Spleen (tissue), 11 donors: Measurements from ENCODE around the gene SCUBE2. TPM values are rescaled to one million over a fixed set of nuclear protein-coding genes. Genes with fewer than 3 reads are reported as not detected.
A peak's percentile ranks its signal among the peaks of the same experiment; 100 is the strongest.

Experiments
- DNase-seq: peaks from one replicate; pipeline ENCODE4 v3.0.0-alpha.2; 2020
- H3K27ac ChIP-seq, 8 donors: fragments of 200-600 bp; sonication (generic) in 7 of 8; 1 replicate in 4 of 8; 2 replicates in 4 of 8; pipeline versions ENCODE4 v1.5.0 to v1.8.0; 2016 to 2021; ENCODE audit warnings: inconsistent platforms in 4 of 8, mild to moderate bottlenecking in 4 of 8, moderate library complexity in 1 of 8
- H3K27me3 ChIP-seq, 7 donors: fragments of 200-600 bp; sonication (generic) in 6 of 7; replicated peaks in 1 of 7; 1 replicate in 4 of 7; 2 replicates in 3 of 7; pipeline versions ENCODE4 v1.5.0 to v1.8.0; 2016 to 2021; ENCODE audit warnings: inconsistent platforms in 3 of 7, mild to moderate bottlenecking in 1 of 7
- H3K36me3 ChIP-seq, 6 donors: fragments of 200-600 bp; sonication (generic) in 5 of 6; 1 replicate in 4 of 6; 2 replicates in 2 of 6; pipeline versions ENCODE4 v1.5.0 to v1.8.0; 2016 to 2021; ENCODE audit warnings: inconsistent platforms in 2 of 6
- H3K4me1 ChIP-seq, 6 donors: fragments of 200-600 bp; sonication (generic) in 5 of 6; 1 replicate in 3 of 6; 2 replicates in 3 of 6; pipeline versions ENCODE4 v1.5.0 to v1.8.0; 2016 to 2021; ENCODE audit warnings: inconsistent platforms in 3 of 6
- H3K4me3 ChIP-seq, 8 donors: fragments of 200-600 bp; sonication (generic) in 7 of 8; 1 replicate in 4 of 8; 2 replicates in 4 of 8; pipeline versions ENCODE4 v1.5.0 to v1.8.0; 2016 to 2021; ENCODE audit warnings: inconsistent platforms in 4 of 8, mild to moderate bottlenecking in 4 of 8, moderate library complexity in 2 of 8
- H3K9me3 ChIP-seq, 8 donors: fragments of 200-600 bp; sonication (generic) in 7 of 8; 1 replicate in 4 of 8; 2 replicates in 4 of 8; pipeline versions ENCODE4 v1.5.0 to v1.8.0; 2016 to 2021; ENCODE audit warnings: inconsistent platforms in 4 of 8
- POLR2A ChIP-seq, 3 donors: fragments of 450-650 bp; IDR thresholded peaks; one replicate each; pipeline ENCODE4 v1.5.1; 2017; ENCODE audit warnings: antibody characterized with exemption in 3 of 3, mild to moderate bottlenecking in 1 of 3
- POLR2AphosphoS5 ChIP-seq, 3 donors: sonication (generic); formaldehyde crosslinking; IDR thresholded peaks; one replicate each; pipeline ENCODE4 v1.5.1; 2017; ENCODE audit warnings: antibody characterized with exemption in 3 of 3
- WGBS, 5 donors: extraction: QIAGEN DNeasy Blood & Tissue Kit in 3 of 5; methylation state at CpG; one replicate each; pipeline versions ENCODE4 v1.1.5 to v1.1.7; 2013 to 2018; 5-methylcytosine and 5-hydroxymethylcytosine counted together
- intact Hi-C: fragments of 100-400 bp; cut with DNase I; formaldehyde crosslinking; loops from one replicate; pipeline ENCODE4 v1.15.0; 2023; ENCODE audit warnings: low total_unique reads
- polyA plus RNA-seq, 3 donors: library from polyadenylated mRNA; stranded (reverse); fragments of 200-250 nt; gene quantifications; one replicate each; pipeline ENCODE4 v1.2.1, GENCODE V29; 2013
- total RNA-seq, 7 donors: library from RNA; depleted of rRNA in 3 of 7; stranded (reverse); fragments of >200 nt in 3 of 7; fragmentation: NEBNext Ultra II Directional in 4 of 7; extraction: Animal tissue kit (Norgen Biotek cat#: 25700) in 4 of 7; gene quantifications; one replicate each; pipeline versions ENCODE4 v1.1.0 to v1.2.1, GENCODE V29; 2016 to 2021
- TF ChIP-seq, protein P1 (sequence below), 11 experiments: fragments of 200-600 bp in 7 of 11; fragments of 450-650 bp in 4 of 11; sonication (generic) in 4 of 11; IDR thresholded peaks in 8 of 11; conservative IDR thresholded peaks in 3 of 11; 1 replicate in 7 of 11; 2 replicates in 4 of 11; pipeline versions ENCODE4 v1.4.0 to v1.8.0; 2016 to 2021; ENCODE audit warnings: antibody characterized with exemption in 11 of 11, inconsistent platforms in 4 of 11, mild to moderate bottlenecking in 1 of 11
- donor health status: healthy with polysubstance abuse.
- donor health status: DM: no; HTN: no; CAD: no; lungs with moderate emphysema.
- donor health status: DM: no; HTN: no; CAD: no.
- donor health status: Bipolar disorder and iron deficiency.
- donor health status: healthy.
- donor health status: DM: no; HTN: no; CAD: no.
- donor health status: DM: yes; HTN: yes; CAD: no.

The SCUBE2 gene
- total and polyA plus RNA-seq, 10 donors: 2.4 to 28.6 (median 5.7) TPM

DNA sequence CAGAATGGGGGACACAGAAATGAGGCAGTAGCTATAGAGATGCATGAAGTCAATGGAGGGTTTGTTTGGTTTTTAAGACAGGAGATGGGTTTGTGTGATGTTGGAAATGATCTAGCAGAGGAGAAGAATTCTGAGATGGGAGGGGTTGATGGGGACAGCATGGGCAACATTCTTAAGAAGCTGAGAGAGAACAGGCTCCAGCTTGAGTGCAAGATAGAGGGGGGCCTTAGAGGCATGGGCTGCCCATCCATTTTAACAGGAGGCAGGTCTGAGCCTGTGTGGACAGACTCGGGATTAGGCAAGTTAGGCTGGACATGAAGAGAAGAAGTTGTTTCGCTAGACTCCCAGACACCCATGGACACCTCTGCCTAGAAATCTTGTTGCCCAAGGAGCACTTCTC, 49.7 kb downstream of the SCUBE2 start:
- Histone ChIP-seq H3K36me3 (no peaks in the 10 kb centered on the region), H3K27ac (no peak overlapping the region), H3K27me3 (peaks cover 0 to 4% (median 0%) of the 10 kb centered on the region in 7 donors), H3K4me1 (peaks cover 0 to 20% (median 4%) of the 10 kb centered on the region in 6 donors), H3K4me3 (no peak overlapping the region), H3K9me3 (no peaks in the 10 kb centered on the region)
- intact Hi-C loops: no loop called here
- no peak for DNase-seq
- 68 to 97% (median 94%) methylated on average over 2 of the region's 2 CpGs for WGBS, 5 donors
- TF ChIP-seq, protein P1, sequence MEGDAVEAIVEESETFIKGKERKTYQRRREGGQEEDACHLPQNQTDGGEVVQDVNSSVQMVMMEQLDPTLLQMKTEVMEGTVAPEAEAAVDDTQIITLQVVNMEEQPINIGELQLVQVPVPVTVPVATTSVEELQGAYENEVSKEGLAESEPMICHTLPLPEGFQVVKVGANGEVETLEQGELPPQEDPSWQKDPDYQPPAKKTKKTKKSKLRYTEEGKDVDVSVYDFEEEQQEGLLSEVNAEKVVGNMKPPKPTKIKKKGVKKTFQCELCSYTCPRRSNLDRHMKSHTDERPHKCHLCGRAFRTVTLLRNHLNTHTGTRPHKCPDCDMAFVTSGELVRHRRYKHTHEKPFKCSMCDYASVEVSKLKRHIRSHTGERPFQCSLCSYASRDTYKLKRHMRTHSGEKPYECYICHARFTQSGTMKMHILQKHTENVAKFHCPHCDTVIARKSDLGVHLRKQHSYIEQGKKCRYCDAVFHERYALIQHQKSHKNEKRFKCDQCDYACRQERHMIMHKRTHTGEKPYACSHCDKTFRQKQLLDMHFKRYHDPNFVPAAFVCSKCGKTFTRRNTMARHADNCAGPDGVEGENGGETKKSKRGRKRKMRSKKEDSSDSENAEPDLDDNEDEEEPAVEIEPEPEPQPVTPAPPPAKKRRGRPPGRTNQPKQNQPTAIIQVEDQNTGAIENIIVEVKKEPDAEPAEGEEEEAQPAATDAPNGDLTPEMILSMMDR (IDR thresholded peaks at IDR 0.05 in 8 of 11, conservative IDR thresholded peaks at IDR 0.05 in 3 of 11): no peak
- TF ChIP-seq POLR2AphosphoS5 (IDR thresholded peaks at IDR 0.05) (no peak), POLR2A (IDR thresholded peaks at IDR 0.05) (no peak)

- no peak for DNase-seq
- Histone ChIP-seq H3K27ac (no peak overlapping the region), H3K9me3 (no peaks in the 10 kb centered on the region), H3K36me3 (no peaks in the 10 kb centered on the region), H3K4me3 (no peak overlapping the region), H3K4me1 (peaks cover 0 to 20% (median 4%) of the 10 kb centered on the region in 6 donors), H3K27me3 (peaks cover 0 to 4% (median 0%) of the 10 kb centered on the region in 7 donors)
- TF ChIP-seq POLR2AphosphoS5 (IDR thresholded peaks at IDR 0.05): no peak
- TF ChIP-seq, protein P1 (IDR thresholded peaks at IDR 0.05 in 8 of 11, conservative IDR thresholded peaks at IDR 0.05 in 3 of 11): no peak
- TF ChIP-seq POLR2A (IDR thresholded peaks at IDR 0.05): no peak
- WGBS, 5 donors: 83 to 94% (median 88%) methylated on average over 10 of the region's 10 CpGs
- intact Hi-C loops: no loop called here
Observed at GRCh38 chr11:9040410-9040809, 51.0 kb downstream of the SCUBE2 start.

DNA sequence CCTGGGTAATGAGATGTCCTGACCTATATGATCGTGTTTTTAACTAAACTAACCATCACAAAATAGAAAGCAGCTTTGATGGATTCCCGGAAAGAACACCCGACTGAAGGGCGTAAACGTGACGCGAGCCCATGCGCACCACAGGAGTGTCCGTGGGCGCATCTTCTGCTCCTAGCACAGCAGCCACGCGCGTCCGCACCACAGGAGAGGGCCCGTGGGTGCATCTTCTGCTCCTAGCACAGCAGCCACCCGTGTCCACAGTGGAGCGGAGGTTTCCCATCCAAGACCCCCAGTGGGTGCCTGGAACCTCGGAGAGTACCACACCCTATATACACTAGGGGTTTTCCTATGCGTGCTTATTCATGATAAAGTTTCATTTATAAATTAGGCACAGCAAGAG, 51.5 kb downstream of the SCUBE2 start:
- Histone ChIP-seq H3K4me3 (no peak overlapping the region), H3K9me3 (no peaks in the 10 kb centered on the region), H3K27me3 (peaks cover 0 to 4% (median 0%) of the 10 kb centered on the region in 7 donors), H3K4me1 (peaks cover 0 to 20% (median 4%) of the 10 kb centered on the region in 6 donors), H3K36me3 (no peaks in the 10 kb centered on the region), H3K27ac (peak overlapping the region in 2 of 8 donors; percentile 66 to 71)
- no peak for DNase-seq
- intact Hi-C loops: no loop called here
- TF ChIP-seq POLR2AphosphoS5 (IDR thresholded peaks at IDR 0.05) (no peak), POLR2A (IDR thresholded peaks at IDR 0.05) (no peak)
- TF ChIP-seq, protein P1 (IDR thresholded peaks at IDR 0.05 in 8 of 11, conservative IDR thresholded peaks at IDR 0.05 in 3 of 11): no peak
- WGBS, 5 donors: 94 to 97% (median 96%) methylated on average over 15 to 19 of the region's 19 CpGs

DNA sequence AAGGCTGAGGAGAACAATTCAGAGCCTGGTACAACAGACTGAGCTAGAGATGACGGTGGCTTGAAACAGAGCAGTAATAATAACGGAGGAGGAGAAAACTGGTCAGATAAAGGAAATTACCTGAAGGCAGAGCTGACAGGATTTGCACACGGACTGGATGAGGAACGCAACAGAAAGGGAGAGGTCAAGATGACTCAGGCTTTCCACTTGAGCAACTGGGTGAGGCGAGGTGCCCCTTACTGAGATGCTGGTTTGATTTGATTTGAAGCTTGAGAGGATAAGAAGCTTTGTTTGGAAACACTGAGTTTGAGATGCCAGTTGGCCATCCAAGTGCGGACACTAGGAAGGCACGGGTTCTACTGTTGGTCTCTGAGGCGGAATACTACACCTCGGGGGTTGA, 52.2 kb downstream of the SCUBE2 start:
- Histone ChIP-seq H3K36me3 (no peaks in the 10 kb centered on the region), H3K4me1 (peaks cover 0 to 20% (median 4%) of the 10 kb centered on the region in 6 donors), H3K4me3 (no peak overlapping the region), H3K27me3 (peaks cover 0 to 4% (median 0%) of the 10 kb centered on the region in 7 donors), H3K27ac (peak overlapping the region in 4 of 8 donors; percentile 58 to 71 (median 65)), H3K9me3 (no peaks in the 10 kb centered on the region)
- 76 to 92% (median 82%) methylated on average over 9 of the region's 9 CpGs for WGBS, 5 donors
- TF ChIP-seq POLR2AphosphoS5 (IDR thresholded peaks at IDR 0.05): no peak
- no peak for TF ChIP-seq POLR2A (IDR thresholded peaks at IDR 0.05)
- TF ChIP-seq, protein P1 (IDR thresholded peaks at IDR 0.05 in 8 of 11, conservative IDR thresholded peaks at IDR 0.05 in 3 of 11): no peak
- intact Hi-C loops: no loop called here
- DNase-seq: no peak
